Choroid plexus epithelial cell (primary cell): ENCODE data around the gene PSMA7.

Experiments
- DNase-seq: peaks from one replicate; pipeline ENCODE4 v3.0.0-alpha.2; 2010; ENCODE audit warnings: low read depth
- H3K4me3 ChIP-seq: 2 replicates; pipeline ENCODE4 v1.5.1; 2011; ENCODE audit warnings: low read depth, mild to moderate bottlenecking, control low read depth, low read length, moderate library complexity
- TF ChIP-seq, protein P1 (sequence below): conservative IDR thresholded peaks from 2 replicates; pipeline ENCODE4 v1.5.1; 2011; ENCODE audit warnings: low read depth, mild to moderate bottlenecking, control low read depth, inconsistent platforms, low read length, moderate library complexity

The PSMA7 gene

DNA sequence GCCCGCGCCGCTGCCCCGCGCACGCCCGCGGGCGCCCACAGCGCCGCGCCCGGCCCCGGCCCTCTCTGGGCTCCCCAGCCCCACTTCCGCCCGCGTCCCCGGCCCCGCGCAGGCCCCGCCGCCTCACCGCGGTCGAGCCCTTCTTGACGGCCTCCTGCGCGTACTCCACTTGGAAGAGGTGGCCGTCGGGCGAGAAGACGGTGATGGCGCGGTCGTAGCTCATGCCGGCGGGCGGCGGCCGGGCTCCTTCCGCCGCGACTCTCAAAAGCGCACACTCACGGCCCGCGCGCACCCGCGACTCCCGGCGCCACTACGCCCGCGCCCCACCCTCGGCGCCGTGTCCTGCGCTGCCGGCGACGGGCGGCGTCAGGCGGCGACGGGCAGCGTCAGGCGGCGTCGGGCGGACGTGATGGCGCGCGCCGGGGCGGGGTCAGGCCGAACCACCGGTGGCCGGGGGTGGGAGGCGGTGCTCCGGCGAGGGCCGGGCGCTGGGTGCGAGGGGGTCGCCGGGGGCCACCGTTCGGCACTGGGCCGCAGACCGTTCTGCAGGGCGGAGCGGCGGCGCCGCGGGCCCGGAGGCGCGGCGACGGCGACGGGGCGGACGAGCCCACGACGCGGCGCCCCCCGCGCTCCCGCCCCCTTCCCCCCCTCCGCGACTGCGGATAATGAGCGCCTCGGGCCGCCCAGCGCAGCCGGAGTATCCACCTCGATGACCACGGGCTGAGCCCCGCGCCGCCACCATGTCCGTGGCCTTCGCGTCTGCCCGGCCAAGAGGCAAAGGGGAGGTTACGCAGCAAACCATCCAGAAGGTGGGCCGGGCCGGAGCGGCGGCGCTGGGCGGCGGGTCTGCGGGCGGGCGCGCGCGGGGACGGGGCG is at the start of gene PSMA7, which contains the start of gene SS18L1:
TSS of gene PSMA7 (minus strand) at position 314 of the 876 bp plus-strand sequence. CDS start at position 223, 91 bp downstream.
TSS of gene SS18L1 (plus strand) at position 689 of the 876 bp plus-strand sequence. CDS start at position 741, 52 bp downstream.
- peak within 1 kb of the TSS; percentile 71 for H3K4me3 ChIP-seq
- peak; percentile 88 for DNase-seq
- TF ChIP-seq, protein P1, sequence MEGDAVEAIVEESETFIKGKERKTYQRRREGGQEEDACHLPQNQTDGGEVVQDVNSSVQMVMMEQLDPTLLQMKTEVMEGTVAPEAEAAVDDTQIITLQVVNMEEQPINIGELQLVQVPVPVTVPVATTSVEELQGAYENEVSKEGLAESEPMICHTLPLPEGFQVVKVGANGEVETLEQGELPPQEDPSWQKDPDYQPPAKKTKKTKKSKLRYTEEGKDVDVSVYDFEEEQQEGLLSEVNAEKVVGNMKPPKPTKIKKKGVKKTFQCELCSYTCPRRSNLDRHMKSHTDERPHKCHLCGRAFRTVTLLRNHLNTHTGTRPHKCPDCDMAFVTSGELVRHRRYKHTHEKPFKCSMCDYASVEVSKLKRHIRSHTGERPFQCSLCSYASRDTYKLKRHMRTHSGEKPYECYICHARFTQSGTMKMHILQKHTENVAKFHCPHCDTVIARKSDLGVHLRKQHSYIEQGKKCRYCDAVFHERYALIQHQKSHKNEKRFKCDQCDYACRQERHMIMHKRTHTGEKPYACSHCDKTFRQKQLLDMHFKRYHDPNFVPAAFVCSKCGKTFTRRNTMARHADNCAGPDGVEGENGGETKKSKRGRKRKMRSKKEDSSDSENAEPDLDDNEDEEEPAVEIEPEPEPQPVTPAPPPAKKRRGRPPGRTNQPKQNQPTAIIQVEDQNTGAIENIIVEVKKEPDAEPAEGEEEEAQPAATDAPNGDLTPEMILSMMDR, result no peak

DNA sequence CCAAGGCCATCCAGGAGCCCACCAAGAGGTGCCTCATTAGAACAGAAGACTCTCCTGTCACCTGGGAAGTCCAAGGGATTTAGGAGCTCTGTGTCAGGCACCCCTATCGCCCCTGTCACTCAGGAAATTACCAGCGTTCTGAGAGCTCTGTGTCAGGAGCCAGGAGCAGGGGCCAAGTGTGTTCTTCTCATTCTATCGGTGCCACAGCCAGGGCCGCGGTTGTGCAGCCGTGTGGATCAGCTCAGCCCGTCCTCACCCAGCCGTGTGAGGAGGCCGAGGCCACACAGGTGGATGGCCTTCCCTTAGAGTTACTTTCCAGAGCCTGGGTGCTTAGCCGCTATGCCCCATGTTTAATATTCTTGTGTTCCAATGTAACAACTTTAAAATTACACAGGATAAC is 49.4 kb upstream of the PSMA7 start:
- no peak for DNase-seq
- TF ChIP-seq, protein P1, result no peak
- H3K4me3 ChIP-seq, result no peak overlapping the region

DNA sequence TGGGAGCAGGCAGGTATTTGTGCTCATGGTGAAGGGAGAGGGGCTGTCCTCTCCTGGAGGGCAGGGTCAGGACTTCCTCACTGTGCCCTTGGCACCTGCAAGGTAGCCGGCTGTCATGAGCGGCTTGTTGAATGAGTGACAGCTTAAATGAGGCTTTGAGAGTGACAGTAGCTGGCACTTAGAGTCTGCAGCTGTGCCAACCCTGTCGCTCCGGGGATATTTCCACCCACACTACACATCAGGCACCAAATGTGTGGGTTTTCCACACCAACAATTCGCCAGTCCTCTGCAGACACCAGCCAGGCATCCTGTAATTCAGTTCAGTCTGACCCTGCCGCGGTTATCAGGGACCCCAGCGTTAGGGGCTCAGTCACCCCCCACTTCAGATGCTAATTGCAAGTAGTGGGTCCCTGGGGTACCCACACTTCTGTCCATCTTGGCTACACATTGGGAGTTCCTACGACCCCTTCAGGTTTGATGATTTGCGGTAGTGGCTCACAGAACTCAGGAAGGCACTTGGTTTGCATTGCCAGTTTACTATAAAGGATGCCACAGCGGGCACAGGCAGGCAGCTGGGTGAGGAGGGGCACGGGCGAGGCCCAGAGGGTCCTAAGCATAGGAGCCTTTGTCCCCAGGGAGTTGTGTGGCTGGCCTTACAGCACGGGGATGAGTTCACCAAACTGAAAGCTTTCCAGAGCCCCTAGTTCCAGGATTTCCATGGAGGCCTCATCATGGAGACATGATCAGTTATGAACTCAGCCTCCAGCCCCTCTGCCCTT is 48.8 kb upstream of the PSMA7 start:
- TF ChIP-seq, protein P1, result no peak
- DNase-seq, result no peak
- H3K4me3 ChIP-seq, result no peak overlapping the region

DNA sequence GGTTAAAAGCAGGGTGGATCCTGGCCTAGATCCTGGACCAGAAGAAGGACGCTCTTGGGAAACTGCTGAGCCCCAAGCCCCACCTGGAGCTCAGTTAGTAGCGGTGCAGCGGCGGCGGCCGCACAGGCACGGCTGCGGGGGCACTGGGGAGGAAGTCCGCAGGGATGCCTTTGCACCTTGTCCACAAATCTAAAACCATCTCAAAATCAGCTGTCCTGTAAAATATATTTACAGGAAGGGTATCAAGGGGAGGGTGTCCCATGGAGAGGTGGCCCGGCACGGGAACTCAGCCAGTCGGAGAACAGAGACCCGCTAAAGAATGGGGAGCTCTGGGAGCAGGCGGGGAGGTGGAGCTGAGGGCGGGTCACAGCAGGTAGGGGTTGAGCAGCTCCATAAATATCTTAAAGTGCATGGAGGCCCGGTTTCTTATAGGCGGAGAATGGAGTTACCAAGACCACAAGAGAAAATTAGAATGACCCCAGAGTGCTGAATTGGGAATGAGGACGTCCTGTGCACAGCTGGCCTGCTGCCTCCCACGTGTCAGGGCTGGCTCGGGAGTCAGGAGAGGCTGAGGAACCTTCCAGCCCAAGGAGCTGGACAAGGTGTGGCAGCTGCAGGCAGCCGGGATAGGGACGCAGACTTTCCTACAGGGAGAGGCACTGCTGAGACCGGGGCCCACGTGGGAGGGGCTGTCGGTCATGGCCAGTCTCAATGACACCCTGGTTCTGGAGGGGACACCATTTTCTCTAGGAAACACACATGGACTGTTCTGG is 47.6 kb upstream of the PSMA7 start:
- no peak overlapping the region for H3K4me3 ChIP-seq
- no peak for DNase-seq
- TF ChIP-seq, protein P1, result no peak

DNA sequence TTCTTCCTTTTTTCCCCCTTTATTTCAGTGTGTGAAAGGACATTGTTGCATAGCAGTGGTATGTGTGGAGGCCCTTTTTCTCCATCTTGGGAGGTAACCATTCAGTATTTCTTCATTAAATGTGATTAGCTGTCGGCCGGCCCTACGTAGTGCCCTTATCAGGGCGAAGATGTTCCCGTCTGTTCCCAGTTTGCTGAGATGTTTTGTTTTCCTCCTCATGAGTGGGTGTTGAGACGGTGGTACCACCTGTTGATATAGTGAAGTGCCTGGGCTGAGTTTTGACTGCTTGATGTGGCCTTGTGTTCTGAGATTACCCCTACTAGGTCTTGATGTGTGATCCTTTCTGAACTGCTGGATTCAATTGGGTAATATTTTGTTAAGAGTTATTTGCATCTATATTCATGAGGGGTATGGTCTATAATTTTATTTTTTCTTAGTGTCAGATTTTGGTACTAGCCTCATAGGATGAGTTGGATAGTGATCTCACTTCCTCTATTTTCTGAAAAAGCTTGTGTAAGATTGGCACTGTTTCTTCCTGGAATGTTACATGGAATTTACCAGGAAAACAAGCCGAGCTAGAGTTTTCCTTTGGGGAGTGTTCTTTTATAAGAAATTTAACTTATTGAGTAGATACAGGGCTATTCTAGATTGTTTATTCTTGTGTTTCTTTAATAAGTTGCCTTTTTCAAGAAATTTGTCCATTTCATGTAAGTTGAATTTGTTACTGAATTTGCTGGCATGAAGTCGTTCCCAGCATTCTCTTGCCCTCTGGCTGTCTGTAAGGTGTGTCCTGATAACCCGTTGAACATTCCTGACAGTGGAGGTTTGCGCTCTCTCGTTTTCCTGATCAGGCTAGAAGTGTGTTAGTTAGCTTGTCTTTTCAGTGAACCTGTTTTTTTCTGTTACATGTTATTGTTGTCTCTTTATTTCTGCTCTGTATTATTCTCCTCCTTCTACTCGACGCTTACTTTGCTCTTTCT is 44.0 kb upstream of the PSMA7 start:
- TF ChIP-seq, protein P1, result no peak
- peak; percentile 7 for DNase-seq
- no peak overlapping the region for H3K4me3 ChIP-seq

DNA sequence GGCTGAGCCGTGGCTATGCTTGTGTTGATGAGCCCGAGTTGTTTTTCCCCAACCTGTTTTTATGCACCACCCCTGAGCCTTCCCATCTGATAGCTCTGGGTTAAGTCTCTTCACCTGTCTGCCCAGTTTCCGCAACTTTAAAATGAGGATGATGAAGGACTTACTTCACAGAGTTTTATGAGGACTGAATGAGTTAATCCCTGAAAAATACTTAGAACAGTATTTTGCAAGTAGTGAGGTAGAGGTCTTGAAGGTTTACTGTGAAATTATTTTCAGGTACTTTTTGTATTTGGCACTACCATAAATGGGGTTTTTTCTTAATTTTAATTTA is 42.9 kb upstream of the PSMA7 start:
- H3K4me3 ChIP-seq, result no peak overlapping the region
- DNase-seq, result no peak
- TF ChIP-seq, protein P1, result no peak
